ENCODE results near the gene FOXP1. TPM values are rescaled to one million over a fixed set of nuclear protein-coding genes. Genes with fewer than 3 reads are reported as not detected.

FOXP1 gene
- total RNA-seq, 1 experiment from 2014 or later: 58.4 TPM

DNA sequence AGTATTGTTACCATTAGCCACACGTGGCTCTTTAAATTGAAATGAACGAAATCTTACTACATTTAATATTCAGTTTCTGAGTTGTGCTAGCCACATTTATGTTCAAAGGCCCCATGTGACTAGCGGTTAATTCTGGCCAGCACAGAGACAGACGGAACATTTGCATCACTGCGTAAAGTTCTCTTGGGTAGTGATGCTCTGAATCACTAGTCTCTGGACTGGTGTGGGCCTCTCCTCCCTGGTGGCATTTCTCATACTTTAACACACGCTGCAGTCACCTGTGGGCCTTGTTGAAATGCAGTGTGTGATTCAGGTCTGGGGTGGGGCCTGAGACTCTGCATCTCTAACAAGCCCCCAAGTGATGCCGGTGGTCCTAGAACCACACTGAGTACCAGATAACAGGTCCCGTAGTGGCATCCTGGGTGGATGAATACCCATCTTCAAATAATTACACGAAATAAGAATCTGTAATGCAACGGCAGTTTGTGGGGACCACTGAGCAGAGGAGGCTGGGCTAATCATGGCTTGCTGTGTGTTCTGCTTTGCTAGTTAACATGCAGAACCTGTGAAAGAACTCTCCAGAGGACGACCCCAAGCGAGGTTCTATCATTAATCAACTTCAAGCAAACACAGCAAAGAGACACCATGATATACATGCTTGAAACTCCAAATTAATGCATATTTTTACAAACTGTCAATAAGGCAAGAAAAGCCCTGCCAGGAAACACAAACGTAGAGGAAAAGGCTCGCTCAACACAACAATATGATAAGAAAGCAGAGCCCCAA lies 623.8 kb downstream of the FOXP1 start:
- Histone ChIP-seq H3K36me3 (ENCODE audit: insufficient read depth, low read length, poor library complexity, severe bottlenecking) (peaks cover 6% of the 10 kb centered on the region), H3K4me1 (ENCODE audit: insufficient read depth, low read length, poor library complexity, severe bottlenecking) (peaks cover 18% of the 10 kb centered on the region), H3K27ac (ENCODE audit: low read depth, low read length, poor library complexity, severe bottlenecking) (no peak overlapping the region), H3K27me3 (replicated peaks; ENCODE audit: insufficient read depth, low read depth, low read length, poor library complexity) (no peaks in the 10 kb centered on the region), H3K4me3 (ENCODE audit: low read depth, low read length, poor library complexity, severe bottlenecking) (no peak overlapping the region), H3K9me3 (ENCODE audit: low read depth, low read length, poor library complexity, severe bottlenecking) (no peaks in the 10 kb centered on the region)
- no TSS peak for BruUV-seq (replicated peaks)
- intact Hi-C loops (cut with micrococcal nuclease; ENCODE audit: unreplicated experiment): no loop called here
- TF ChIP-seq CTCF (conservative IDR thresholded peaks at IDR 0.05; ENCODE audit: low read depth, low read length) (no peak), EZH2 (IDR thresholded peaks at IDR 0.05; ENCODE audit: borderline replicate concordance, low read depth, low read length, poor library complexity, severe bottlenecking) (no peak)
- no peak for DNase-seq (ENCODE audit: low spot score)
- POLR2A ChIA-PET (ENCODE audit: low non-redundant PET): no interaction called here
- CTCF ChIA-PET: no interaction called here

DNA sequence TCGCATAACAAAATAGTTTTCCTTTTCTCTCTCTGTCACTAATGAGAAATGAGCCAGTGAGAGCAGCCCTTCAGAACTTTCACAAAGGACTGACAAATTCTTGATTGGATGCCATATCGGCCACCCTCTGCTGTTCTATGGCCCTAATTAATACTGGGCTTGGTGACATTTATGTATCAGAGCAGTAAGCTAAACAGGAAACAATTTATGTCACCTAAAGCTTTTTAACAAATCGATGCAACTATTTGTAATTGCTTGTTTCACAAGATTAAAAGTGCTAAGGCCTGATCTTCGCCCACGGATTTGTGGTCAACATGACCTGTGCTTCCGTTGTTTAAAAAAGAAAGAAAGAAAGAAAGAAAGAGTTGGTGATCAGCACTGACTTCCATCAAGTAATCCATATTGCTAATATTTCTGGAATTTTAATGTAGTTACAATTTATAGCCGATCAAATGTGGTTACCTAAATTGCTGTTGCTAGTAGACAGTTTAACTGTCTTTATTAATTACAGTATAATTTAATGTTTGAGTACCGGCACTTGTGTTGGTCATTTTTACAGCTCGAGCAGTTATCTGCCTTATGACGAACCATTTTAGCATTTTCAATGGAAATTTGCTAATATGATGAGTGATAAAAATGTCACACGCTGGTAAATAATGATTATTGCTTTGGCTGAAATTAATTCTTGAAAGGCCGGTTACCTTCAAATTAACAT lies 631.3 kb downstream of the FOXP1 start:
- BruUV-seq (replicated peaks): no TSS peak
- intact Hi-C loops (cut with micrococcal nuclease; ENCODE audit: unreplicated experiment): no loop called here
- POLR2A ChIA-PET (ENCODE audit: low non-redundant PET): no interaction called here
- Histone ChIP-seq H3K27me3 (replicated peaks; ENCODE audit: insufficient read depth, low read depth, low read length, poor library complexity) (no peaks in the 10 kb centered on the region), H3K9me3 (ENCODE audit: low read depth, low read length, poor library complexity, severe bottlenecking) (no peaks in the 10 kb centered on the region), H3K36me3 (ENCODE audit: insufficient read depth, low read length, poor library complexity, severe bottlenecking) (no peaks in the 10 kb centered on the region), H3K27ac (ENCODE audit: low read depth, low read length, poor library complexity, severe bottlenecking) (no peak overlapping the region), H3K4me3 (ENCODE audit: low read depth, low read length, poor library complexity, severe bottlenecking) (no peak overlapping the region), H3K4me1 (ENCODE audit: insufficient read depth, low read length, poor library complexity, severe bottlenecking) (peaks cover 51% of the 10 kb centered on the region)
- DNase-seq (ENCODE audit: low spot score): peak; percentile 47
- CTCF ChIA-PET: no interaction called here
- no peak for TF ChIP-seq EZH2 (IDR thresholded peaks at IDR 0.05; ENCODE audit: borderline replicate concordance, low read depth, low read length, poor library complexity, severe bottlenecking)
- TF ChIP-seq CTCF (conservative IDR thresholded peaks at IDR 0.05; ENCODE audit: low read depth, low read length): no peak

DNA sequence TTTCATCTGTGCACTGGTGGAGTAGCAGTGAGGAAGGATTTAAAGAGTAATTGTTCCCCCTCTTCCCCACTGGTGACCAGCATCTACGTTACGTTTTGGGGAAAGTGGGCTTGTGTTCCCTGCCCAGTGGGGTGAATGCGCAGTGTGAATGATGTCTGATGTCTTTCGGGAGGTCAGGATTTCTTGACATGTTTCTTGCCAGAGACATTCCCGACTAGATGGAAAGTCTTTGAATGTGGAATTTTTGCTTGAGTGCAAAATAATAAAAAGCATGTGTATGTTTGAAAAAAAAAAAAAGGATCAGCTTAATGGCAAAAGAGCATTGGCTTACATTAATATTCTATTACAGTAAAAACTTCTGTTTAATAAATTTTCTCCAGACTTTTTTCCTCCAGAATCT lies 632.2 kb downstream of the FOXP1 start:
- Histone ChIP-seq H3K36me3 (ENCODE audit: insufficient read depth, low read length, poor library complexity, severe bottlenecking) (no peaks in the 10 kb centered on the region), H3K4me1 (ENCODE audit: insufficient read depth, low read length, poor library complexity, severe bottlenecking) (peaks cover 45% of the 10 kb centered on the region), H3K27ac (ENCODE audit: low read depth, low read length, poor library complexity, severe bottlenecking) (no peak overlapping the region), H3K9me3 (ENCODE audit: low read depth, low read length, poor library complexity, severe bottlenecking) (no peaks in the 10 kb centered on the region), H3K4me3 (ENCODE audit: low read depth, low read length, poor library complexity, severe bottlenecking) (no peak overlapping the region), H3K27me3 (replicated peaks; ENCODE audit: insufficient read depth, low read depth, low read length, poor library complexity) (no peaks in the 10 kb centered on the region)
- TF ChIP-seq EZH2 (IDR thresholded peaks at IDR 0.05; ENCODE audit: borderline replicate concordance, low read depth, low read length, poor library complexity, severe bottlenecking): no peak
- no peak for TF ChIP-seq CTCF (conservative IDR thresholded peaks at IDR 0.05; ENCODE audit: low read depth, low read length)
- POLR2A ChIA-PET (ENCODE audit: low non-redundant PET): no interaction called here
- no peak for DNase-seq (ENCODE audit: low spot score)
- CTCF ChIA-PET: no interaction called here
- intact Hi-C loops (cut with micrococcal nuclease; ENCODE audit: unreplicated experiment): no loop called here
- no TSS peak for BruUV-seq (replicated peaks)
